Stimulated activated CD4-positive, alpha-beta T cell treated with anti-CD3 and anti-CD28 coated beads, Interleukin-15, amount 100 ng/mL, for 1 hour (primary cell): ENCODE measurements around the gene SMPD2.

Experiments used
- DNase-seq, 2 donors: peaks; one replicate each; pipeline ENCODE4 v3.0.0-alpha.2; 2020; ENCODE audit warnings: low read depth in 1 of 2, low spot score in 1 of 2

The SMPD2 gene

DNA sequence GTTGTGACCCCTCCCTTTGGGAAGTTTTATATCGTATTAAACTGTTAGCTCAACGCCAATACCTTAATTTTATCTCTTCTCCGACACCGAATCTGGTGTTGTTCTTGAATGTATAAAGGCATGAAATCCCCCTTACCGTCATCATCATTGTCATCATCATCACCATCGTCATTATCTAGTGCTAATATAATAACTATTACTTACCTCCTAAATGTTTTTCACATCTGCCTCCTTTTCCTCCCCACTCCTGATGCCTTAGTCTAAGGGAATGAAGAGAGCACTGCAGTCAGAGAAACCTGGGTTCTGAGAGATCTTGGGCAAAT is 43.2 kb downstream of the SMPD2 start:
- no peak for DNase-seq

DNA sequence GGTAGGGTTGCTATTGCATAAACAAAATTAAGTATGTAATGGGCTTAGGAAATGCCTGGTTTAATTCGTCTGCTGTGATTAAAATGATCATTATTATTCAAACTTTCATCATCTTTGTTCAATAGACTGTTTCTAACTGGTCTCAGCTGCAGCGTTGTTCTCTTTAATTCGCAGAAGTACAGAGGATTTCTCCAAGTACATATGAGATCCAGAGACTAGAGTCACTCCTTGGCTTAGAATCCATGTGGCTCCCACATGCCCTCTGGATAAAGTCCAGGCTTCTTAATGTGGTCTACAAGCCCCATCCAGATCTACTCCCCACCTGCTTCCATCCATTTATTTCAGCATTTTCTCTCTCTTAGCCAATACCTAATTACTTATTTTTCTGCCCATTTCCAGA is 43.6 kb downstream of the SMPD2 start:
- no peak for DNase-seq

DNA sequence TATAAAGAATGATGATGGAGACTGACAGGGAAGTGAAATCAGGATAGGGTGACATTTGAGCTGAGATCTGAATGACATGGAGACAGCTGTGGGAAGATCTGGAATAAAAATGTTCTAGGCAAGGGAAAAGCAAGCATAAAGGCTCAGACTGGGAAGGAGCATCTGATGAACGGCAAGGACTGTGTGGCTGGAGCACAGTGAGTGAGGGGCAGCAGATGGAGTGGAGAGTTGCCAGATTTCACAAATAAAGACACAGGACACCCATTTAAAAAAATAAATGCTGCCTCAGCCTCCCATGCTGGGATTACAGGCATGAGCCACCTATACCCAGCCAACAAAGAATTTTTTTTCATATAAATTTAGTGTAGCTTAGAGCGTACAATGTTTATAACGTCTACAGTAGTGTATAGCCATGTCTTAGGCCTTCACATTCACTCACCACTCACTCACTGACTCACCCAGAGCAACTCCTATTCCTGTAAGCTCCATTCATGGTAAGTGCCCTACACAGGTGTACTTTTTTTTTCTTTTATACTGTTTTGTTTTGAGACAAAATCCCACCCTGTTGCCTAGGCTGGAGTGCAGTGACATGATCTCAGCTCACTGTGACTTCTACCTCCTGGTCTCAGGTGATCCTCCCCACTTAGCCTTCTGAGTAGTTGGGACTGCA is 44.9 kb downstream of the SMPD2 start:
- no peak for DNase-seq

DNA sequence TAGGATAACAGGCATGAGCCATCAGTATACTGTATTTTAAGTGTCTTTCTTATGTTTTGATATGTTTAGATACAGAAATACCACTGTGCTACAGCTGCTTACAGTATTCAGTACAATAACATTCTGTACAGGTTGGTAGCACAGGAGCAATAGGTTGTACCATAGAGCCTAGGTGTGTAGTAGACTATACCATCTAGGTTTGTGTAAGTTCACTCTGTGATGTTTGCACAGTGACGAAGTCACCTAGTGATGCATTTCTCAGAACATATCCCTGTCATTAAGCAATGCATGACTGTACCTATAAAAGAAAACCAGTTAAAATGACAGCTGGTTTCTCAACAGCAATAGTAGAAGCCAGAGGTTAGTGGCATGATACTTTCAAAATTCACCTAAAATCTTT is 45.5 kb downstream of the SMPD2 start:
- no peak for DNase-seq

DNA sequence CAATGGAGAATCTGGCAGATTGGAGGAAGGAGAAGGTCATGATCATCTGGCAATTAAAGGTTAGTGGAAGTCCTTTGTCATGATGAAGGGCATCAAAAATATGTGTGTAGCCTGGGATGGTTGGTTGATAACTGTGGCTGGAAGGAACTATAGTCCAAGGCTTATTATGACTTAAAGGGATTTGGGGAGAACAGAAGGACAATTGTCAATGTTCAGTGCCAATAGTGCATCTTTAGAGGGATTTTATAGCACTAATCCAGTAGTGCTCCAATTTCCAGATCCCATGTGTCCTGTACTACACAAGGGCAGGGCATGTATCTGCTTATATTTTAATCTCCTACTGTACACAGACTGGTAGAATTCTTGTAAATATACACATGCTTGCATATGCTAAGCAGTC is 47.5 kb downstream of the SMPD2 start:
- no peak for DNase-seq

DNA sequence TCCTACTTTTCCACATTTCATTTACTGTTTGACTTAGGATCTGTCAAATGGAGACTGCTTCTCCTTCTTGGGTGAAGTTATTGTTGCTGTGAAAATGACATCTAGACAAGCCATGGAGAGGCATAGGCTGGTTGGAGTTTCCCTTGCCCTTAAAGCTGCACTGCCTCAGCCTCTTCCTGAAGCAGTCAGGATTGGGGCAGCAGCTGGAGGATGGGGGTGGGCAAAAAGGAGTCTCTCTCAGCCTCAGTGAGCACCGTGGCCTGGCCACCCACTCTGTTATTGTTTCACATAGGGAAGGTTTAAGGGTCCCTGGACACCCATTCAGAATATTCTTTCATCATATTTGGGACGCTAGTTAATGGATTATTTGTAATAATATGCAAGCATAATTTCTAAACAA is 50.2 kb downstream of the SMPD2 start:
- no peak for DNase-seq

DNA sequence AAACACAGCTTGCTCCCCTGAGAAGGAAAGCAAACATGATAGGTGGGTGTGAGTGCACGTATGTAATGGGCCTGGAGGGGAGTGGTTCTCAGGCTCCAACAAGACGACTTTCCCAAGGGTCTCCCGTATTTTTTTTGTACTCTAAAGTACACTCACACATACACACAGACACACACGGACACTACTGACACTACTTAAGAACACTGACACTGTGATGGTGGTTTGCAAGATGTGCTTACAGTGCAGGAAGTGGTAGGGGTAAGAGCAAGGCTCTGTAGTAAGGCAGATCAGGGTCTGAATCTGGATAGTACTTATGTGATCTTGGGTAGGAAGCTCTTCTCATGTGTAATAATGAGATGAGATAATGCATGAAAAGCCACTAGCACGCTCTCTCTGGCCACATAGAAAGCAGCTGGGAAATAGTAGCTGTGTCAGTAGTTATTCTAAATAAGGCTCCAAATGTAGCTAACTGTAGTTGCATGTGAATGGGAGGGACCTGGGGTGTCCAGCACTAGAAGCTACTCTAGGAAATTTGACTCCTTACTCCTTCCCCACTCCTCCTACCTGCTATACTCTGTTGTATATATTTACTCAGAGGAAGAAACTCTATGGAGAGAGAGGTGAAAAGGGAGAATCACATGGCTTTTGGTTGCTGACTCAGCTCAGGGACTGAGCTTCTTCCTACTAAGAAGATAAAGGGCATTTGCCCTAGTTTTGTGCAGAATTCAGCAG is 50.8 kb downstream of the SMPD2 start:
- no peak for DNase-seq
